HCT116 (cell line): Measurements from ENCODE around the gene GABBR2.

Source experiments
- ELF1 ChIP-seq: IDR thresholded peaks from 2 replicates; pipeline ENCODE4 v1.6.1; 2012; ENCODE audit warnings: low read depth, borderline replicate concordance
- EZH2 ChIP-seq: fragments of 200-600 bp; sonication (generic); IDR thresholded peaks from 2 replicates; pipeline ENCODE4 v1.6.1; 2017; ENCODE audit warnings: antibody characterized with exemption, mixed run types
- FOSL1 ChIP-seq: IDR thresholded peaks from 2 replicates; pipeline ENCODE4 v1.6.1; 2012; ENCODE audit warnings: low read depth
- POLR2A ChIP-seq: IDR thresholded peaks from 2 replicates; pipeline ENCODE4 v1.7.0; 2011; ENCODE audit warnings: borderline replicate concordance; ENCODE audit not compliant: insufficient read depth, insufficient read length; ENCODE audit errors: extremely low read depth
- POLR2AphosphoS5 ChIP-seq: IDR thresholded peaks from 2 replicates; pipeline ENCODE4 v1.6.1; 2011; ENCODE audit warnings: mild to moderate bottlenecking, low read depth, low read length, moderate library complexity
- RAD21 ChIP-seq: IDR thresholded peaks from 2 replicates; pipeline ENCODE4 v1.6.1; 2012; ENCODE audit warnings: low read depth, mild to moderate bottlenecking
- SP1 ChIP-seq: IDR thresholded peaks from 2 replicates; pipeline ENCODE4 v1.6.1; 2012; ENCODE audit warnings: low read depth
- ZNF274 ChIP-seq: fragments of 200-500 bp; sonication (Bioruptor generic); IDR thresholded peaks from 2 replicates; pipeline ENCODE4 v1.6.1; 2014; ENCODE audit warnings: mild to moderate bottlenecking, low read depth, low read length, inconsistent platforms
- TF ChIP-seq, protein P1 (sequence below), 3 experiments: fragments of 200-600 bp in 1 of 3; sonication (generic) in 1 of 3; IDR thresholded peaks in 2 of 3; conservative IDR thresholded peaks in 1 of 3; 2 replicates each; pipeline ENCODE4 v1.5.1; 2012 to 2017; ENCODE audit warnings: low read depth in 2 of 3, low read length in 2 of 3, antibody characterized with exemption in 1 of 3, borderline replicate concordance in 1 of 3, control low read depth in 1 of 3, mild to moderate bottlenecking in 1 of 3, mixed read lengths in 1 of 3, mixed run types in 1 of 3, moderate library complexity in 1 of 3; ENCODE audit not compliant: insufficient read depth in 1 of 3

DNA sequence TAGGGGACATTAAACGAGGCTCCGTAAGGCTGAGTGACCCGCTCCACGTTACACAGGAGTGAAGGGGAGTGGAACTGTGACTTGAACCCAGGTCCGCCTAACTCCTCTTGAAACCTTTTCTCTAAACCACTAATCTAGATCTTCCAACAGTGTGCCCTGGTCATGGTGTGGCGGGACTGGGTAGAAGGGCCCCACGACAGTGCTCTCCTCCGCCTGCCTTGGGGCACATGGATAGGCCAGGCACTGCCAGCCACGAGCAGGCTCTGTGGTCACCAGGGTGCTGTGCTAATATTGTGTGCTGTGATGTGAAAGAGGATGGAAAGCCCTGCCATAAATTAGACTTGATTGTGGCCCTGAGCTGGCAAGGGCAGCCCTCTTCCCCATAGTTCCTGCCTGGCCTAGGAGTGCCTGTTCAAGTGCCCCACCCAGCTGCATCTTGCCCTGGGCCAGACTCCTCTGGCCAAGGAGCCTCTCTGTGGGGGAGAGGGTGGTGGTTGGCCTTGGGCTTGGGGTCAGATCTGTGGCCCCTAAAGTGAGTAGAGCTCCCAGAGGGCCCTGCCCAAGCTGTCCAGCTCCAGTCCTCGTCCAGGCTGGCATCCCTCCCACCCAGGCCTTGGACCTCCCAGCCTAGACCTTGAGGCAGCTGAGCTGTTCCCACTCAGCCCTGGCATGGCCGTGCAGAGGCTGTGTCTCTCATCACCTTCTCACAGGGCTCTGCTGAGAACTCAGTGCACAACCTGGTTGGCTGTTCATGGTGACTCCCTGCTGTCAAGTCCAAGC lies 385.5 kb downstream of the GABBR2 start:
- TF ChIP-seq RAD21, result no peak
- no peak for TF ChIP-seq ZNF274
- TF ChIP-seq ELF1, result no peak
- TF ChIP-seq, protein P1, sequence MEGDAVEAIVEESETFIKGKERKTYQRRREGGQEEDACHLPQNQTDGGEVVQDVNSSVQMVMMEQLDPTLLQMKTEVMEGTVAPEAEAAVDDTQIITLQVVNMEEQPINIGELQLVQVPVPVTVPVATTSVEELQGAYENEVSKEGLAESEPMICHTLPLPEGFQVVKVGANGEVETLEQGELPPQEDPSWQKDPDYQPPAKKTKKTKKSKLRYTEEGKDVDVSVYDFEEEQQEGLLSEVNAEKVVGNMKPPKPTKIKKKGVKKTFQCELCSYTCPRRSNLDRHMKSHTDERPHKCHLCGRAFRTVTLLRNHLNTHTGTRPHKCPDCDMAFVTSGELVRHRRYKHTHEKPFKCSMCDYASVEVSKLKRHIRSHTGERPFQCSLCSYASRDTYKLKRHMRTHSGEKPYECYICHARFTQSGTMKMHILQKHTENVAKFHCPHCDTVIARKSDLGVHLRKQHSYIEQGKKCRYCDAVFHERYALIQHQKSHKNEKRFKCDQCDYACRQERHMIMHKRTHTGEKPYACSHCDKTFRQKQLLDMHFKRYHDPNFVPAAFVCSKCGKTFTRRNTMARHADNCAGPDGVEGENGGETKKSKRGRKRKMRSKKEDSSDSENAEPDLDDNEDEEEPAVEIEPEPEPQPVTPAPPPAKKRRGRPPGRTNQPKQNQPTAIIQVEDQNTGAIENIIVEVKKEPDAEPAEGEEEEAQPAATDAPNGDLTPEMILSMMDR (IDR thresholded peaks at IDR 0.05 in 2 of 3, conservative IDR thresholded peaks at IDR 0.05 in 1 of 3; ENCODE audit: borderline replicate concordance in 1 of 3, insufficient read depth in 1 of 3, low read depth in 2 of 3, low read length in 2 of 3), result no peak
- no peak for TF ChIP-seq SP1
- no peak for TF ChIP-seq FOSL1
- TF ChIP-seq EZH2, result no peak
- TF ChIP-seq POLR2AphosphoS5, result no peak
- TF ChIP-seq POLR2A, result no peak
